Fibroblast of lung (primary cell): ENCODE data around the gene QSOX2. TPM values are rescaled to one million over a fixed set of nuclear protein-coding genes. Genes with fewer than 3 reads are reported as not detected.

ENCODE experiments used
- DNase-seq, 2 donors: peaks; one replicate each; pipeline versions ENCODE4 v3.0.0 to v3.0.0-alpha.2; 2010; ENCODE audit warnings: low read depth in 2 of 2
- H2AFZ ChIP-seq: 2 replicates; pipeline ENCODE4 v1.5.1; 2012; ENCODE audit warnings: low read length, control low read depth, inconsistent platforms
- H3K27ac ChIP-seq: 2 replicates; pipeline ENCODE4 v1.5.1; 2011; ENCODE audit warnings: low read length, control low read depth; ENCODE audit not compliant: insufficient read depth
- H3K27me3 ChIP-seq: 2 replicates; pipeline ENCODE4 v1.5.1; 2011; ENCODE audit warnings: mild to moderate bottlenecking, low read length; ENCODE audit not compliant: control insufficient read depth, insufficient read depth
- H3K36me3 ChIP-seq: 2 replicates; pipeline ENCODE4 v1.5.1; 2011; ENCODE audit warnings: low read length; ENCODE audit not compliant: control insufficient read depth, insufficient read depth
- H3K4me1 ChIP-seq: 2 replicates; pipeline ENCODE4 v1.5.1; 2011; ENCODE audit warnings: low read length; ENCODE audit not compliant: control insufficient read depth, insufficient read depth; ENCODE audit errors: extremely low read depth
- H3K4me2 ChIP-seq: 2 replicates; pipeline ENCODE4 v1.5.1; 2011; ENCODE audit warnings: low read length, control low read depth; ENCODE audit not compliant: insufficient read depth; ENCODE audit errors: extremely low read depth
- H3K4me3 ChIP-seq, 4 experiments: fragments of 200-600 bp in 1 of 4; sonication (generic) in 1 of 4; replicated peaks in 1 of 4; 2 replicates each; pipeline ENCODE4 v1.5.1; 2011 to 2016; ENCODE audit warnings: low read length in 4 of 4, low read depth in 3 of 4, mild to moderate bottlenecking in 3 of 4, control low read depth in 2 of 4, inconsistent platforms in 1 of 4, mixed read lengths in 1 of 4; ENCODE audit not compliant: insufficient read depth in 1 of 4; ENCODE audit errors: control extremely low read depth in 1 of 4
- H3K79me2 ChIP-seq: 2 replicates; pipeline ENCODE4 v1.5.1; 2012; ENCODE audit warnings: mild to moderate bottlenecking, low read length, inconsistent platforms; ENCODE audit not compliant: control insufficient read depth, insufficient read depth
- H3K9ac ChIP-seq: 2 replicates; pipeline ENCODE4 v1.5.1; 2011; ENCODE audit warnings: mild to moderate bottlenecking, low read length, control low read depth; ENCODE audit not compliant: insufficient read depth
- H3K9me3 ChIP-seq: 2 replicates; pipeline ENCODE4 v1.5.1; 2012; ENCODE audit warnings: low read depth, low read length; ENCODE audit not compliant: control insufficient read depth, insufficient read depth
- H4K20me1 ChIP-seq: 2 replicates; pipeline ENCODE4 v1.5.1; 2011; ENCODE audit warnings: low read length; ENCODE audit not compliant: control insufficient read depth, insufficient read depth; ENCODE audit errors: extremely low read depth
- EZH2 ChIP-seq: IDR thresholded peaks from 2 replicates; pipeline ENCODE4 v1.5.1; 2012; ENCODE audit warnings: low read length, control low read depth, mild to moderate bottlenecking; ENCODE audit errors: missing control alignments
- polyA plus RNA-seq, 2 donors: library from polyadenylated mRNA; depleted of rRNA in 1 of 2; stranded (reverse) in 1 of 2; unstranded in 1 of 2; fragments of >200 nt; gene quantifications; 2 replicates each; pipeline ENCODE4 v1.2.1, GENCODE V29; 2011 to 2012; ENCODE audit warnings: missing spikeins in 1 of 2
- total RNA-seq: library from RNA; depleted of rRNA; stranded (reverse); fragments of >200 nt; gene quantifications from 2 replicates; pipeline ENCODE4 v1.2.1, GENCODE V29; 2014
- TF ChIP-seq, protein P1 (sequence below), 2 donors: IDR thresholded peaks in 1 of 2; conservative IDR thresholded peaks in 1 of 2; 1 replicate in 1 of 2; 2 replicates in 1 of 2; pipeline ENCODE4 v1.5.1; 2011 to 2012; ENCODE audit warnings: low read length in 2 of 2, control low read depth in 1 of 2, inconsistent platforms in 1 of 2, low read depth in 1 of 2, mild to moderate bottlenecking in 1 of 2

Gene QSOX2
- total and polyA plus RNA-seq, 2 donors (not counting 1 experiment from before 2014, with no cell fraction given) = 7.8 to 13.2 TPM

DNA sequence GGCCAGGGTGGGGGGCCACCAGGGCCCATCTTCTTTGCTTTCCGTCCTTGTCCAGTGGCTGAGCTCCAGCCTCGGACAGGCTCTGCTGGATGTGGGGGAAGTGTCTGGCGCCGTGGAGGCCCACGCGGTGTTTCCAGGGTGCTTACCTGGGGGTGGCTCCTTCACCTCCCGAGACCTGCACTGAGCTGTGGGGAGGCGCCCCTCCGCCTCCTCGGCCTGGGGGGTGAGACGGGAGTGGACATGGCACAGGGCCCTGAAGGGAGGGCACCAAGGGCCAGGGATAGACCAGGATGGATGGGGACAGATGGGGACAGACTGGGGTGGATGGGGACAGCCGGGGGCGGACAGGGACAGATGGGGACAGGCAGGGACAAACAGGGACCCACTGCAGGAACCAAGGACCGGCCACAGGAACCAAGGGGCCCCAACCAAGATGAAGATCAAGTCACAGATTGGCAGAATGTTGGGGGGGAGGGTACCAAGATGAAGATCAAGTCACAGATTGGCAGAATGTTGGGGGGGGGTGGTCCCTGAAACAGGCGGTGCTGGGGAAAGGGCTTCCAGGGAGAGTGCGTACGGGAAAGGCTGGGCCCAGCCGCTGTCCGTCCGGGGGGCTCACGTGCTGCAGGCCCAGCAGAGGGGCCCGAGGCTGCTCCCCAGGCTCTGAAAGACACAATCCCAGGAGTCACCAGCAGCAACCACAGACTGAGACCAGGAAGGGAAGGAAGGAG is 13.3 kb upstream of the QSOX2 start:
- TF ChIP-seq, protein P1, sequence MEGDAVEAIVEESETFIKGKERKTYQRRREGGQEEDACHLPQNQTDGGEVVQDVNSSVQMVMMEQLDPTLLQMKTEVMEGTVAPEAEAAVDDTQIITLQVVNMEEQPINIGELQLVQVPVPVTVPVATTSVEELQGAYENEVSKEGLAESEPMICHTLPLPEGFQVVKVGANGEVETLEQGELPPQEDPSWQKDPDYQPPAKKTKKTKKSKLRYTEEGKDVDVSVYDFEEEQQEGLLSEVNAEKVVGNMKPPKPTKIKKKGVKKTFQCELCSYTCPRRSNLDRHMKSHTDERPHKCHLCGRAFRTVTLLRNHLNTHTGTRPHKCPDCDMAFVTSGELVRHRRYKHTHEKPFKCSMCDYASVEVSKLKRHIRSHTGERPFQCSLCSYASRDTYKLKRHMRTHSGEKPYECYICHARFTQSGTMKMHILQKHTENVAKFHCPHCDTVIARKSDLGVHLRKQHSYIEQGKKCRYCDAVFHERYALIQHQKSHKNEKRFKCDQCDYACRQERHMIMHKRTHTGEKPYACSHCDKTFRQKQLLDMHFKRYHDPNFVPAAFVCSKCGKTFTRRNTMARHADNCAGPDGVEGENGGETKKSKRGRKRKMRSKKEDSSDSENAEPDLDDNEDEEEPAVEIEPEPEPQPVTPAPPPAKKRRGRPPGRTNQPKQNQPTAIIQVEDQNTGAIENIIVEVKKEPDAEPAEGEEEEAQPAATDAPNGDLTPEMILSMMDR (conservative IDR thresholded peaks at IDR 0.05 in 1 of 2, IDR thresholded peaks at IDR 0.05 in 1 of 2; ENCODE audit: low read depth in 1 of 2, low read length in 2 of 2) = no peak
- no peak for TF ChIP-seq EZH2
- Histone ChIP-seq H3K79me2 (no peaks in the 10 kb centered on the region), H3K36me3 (no peaks in the 10 kb centered on the region), H4K20me1 (no peaks in the 10 kb centered on the region), H3K4me3 (no peak overlapping the region), H3K4me2 (no peak overlapping the region), H3K9me3 (no peaks in the 10 kb centered on the region), H3K9ac (no peak overlapping the region), H3K4me1 (peaks cover 2% of the 10 kb centered on the region), H3K27ac (no peak overlapping the region), H3K27me3 (no peaks in the 10 kb centered on the region), H2AFZ (no peak overlapping the region)
- no peak for DNase-seq

DNA sequence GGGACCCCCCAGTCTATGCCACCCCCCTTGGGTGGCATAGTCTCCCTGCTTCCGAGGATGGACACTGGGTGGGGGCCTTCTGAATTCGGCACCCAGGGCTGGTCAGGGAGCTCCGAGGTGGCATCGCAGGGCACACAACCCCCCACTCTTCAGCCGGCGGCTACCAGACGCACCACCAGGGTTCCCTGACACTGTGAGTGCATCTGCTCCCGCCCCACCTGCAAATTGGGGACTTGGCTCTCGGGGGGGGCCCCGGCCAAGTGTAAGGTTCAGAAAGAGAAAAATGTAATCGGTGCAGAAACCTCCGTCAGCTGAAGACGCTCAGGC is 12.7 kb upstream of the QSOX2 start:
- peaks cover 2% of the 10 kb centered on the region for H3K4me1 ChIP-seq
- no peak overlapping the region for H3K4me2 ChIP-seq
- H3K9me3 ChIP-seq = no peaks in the 10 kb centered on the region
- no peaks in the 10 kb centered on the region for H3K79me2 ChIP-seq
- TF ChIP-seq, protein P1 (conservative IDR thresholded peaks at IDR 0.05 in 1 of 2, IDR thresholded peaks at IDR 0.05 in 1 of 2; ENCODE audit: low read depth in 1 of 2, low read length in 2 of 2) = no peak
- no peak for TF ChIP-seq EZH2
- H3K36me3 ChIP-seq = no peaks in the 10 kb centered on the region
- H3K27ac ChIP-seq = no peak overlapping the region
- no peak for DNase-seq
- no peak overlapping the region for H3K9ac ChIP-seq
- H3K4me3 ChIP-seq = no peak overlapping the region
- no peak overlapping the region for H2AFZ ChIP-seq
- no peaks in the 10 kb centered on the region for H4K20me1 ChIP-seq
- no peaks in the 10 kb centered on the region for H3K27me3 ChIP-seq

DNA sequence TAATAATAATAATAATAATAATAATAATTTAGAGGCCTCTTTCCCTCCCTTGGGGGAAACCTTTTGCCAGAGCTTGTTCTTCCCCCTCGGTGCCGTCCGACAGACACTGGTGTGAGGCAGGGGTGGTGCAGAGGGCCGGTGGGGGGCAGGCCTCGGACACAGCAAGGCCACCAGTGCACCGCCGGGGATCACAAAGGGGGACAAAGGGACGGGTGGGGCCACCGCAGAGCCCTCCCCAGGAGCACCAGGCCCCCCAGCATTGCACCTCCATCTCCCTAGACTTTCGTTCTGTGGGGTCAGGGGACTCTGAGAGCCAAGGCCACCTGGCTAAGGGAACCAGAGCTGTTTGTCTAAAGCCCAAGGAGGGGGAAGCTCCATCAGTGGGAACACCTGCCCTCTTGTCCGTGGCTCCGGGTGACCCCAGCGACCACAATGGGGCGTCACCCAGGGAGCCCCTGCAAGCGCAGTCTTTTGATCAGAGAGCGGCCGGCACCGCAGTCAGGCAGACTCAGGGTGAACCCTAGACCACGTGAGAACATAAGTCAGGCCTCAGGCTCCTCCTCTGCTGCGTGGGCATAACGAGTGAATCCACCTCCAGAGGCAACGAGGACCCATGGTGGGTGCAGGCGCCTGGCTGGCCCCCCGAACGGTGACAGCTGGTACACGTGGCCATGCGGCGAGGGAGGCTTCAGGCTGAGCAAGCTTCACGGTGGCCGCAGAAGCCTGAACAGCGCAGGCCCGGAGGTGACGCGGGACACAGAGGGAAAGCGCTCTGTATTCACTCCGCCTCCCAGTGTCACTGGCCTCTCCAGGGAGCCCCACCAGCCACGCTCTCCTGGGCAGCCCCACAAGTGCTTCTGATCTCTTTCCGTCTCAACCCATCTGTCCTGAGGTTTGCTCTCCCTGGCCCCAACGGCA is 12.0 kb upstream of the QSOX2 start:
- Histone ChIP-seq H3K4me2 (no peak overlapping the region), H3K27me3 (no peaks in the 10 kb centered on the region), H3K4me1 (peaks cover 2% of the 10 kb centered on the region), H3K9me3 (no peaks in the 10 kb centered on the region), H3K9ac (no peak overlapping the region), H2AFZ (no peak overlapping the region), H3K36me3 (no peaks in the 10 kb centered on the region), H4K20me1 (no peaks in the 10 kb centered on the region), H3K4me3 (no peak overlapping the region), H3K79me2 (no peaks in the 10 kb centered on the region), H3K27ac (no peak overlapping the region)
- no peak for DNase-seq
- no peak for TF ChIP-seq EZH2
- TF ChIP-seq, protein P1 (conservative IDR thresholded peaks at IDR 0.05 in 1 of 2, IDR thresholded peaks at IDR 0.05 in 1 of 2; ENCODE audit: low read depth in 1 of 2, low read length in 2 of 2) = no peak
